Mesendoderm (in vitro differentiated cells): ENCODE measurements around the gene TGFBR2.

Source experiments
- DNase-seq: peaks from one replicate; pipeline ENCODE4 v3.0.0; 2013
- H2AK5ac ChIP-seq: 2 replicates; pipeline ENCODE4 v1.6.1; 2013; ENCODE audit warnings: low read length, inconsistent platforms
- H2BK120ac ChIP-seq: 2 replicates; pipeline ENCODE4 v1.6.1; 2013; ENCODE audit warnings: low read depth, mild to moderate bottlenecking, low read length, moderate library complexity, mixed read lengths
- H2BK15ac ChIP-seq: replicated peaks from 2 replicates; pipeline ENCODE4 v1.6.1; 2013; ENCODE audit warnings: low read depth, mild to moderate bottlenecking, moderate library complexity
- H2BK5ac ChIP-seq: 2 replicates; pipeline ENCODE4 v1.6.1; 2013; ENCODE audit warnings: low read length, inconsistent platforms
- H3K18ac ChIP-seq: 2 replicates; pipeline ENCODE4 v1.6.1; 2013; ENCODE audit warnings: mild to moderate bottlenecking, low read length, mixed read lengths
- H3K23ac ChIP-seq: one replicate; pipeline ENCODE4 v1.6.1; 2013; ENCODE audit warnings: low read length
- H3K27ac ChIP-seq: 2 replicates; pipeline ENCODE4 v1.5.1; 2013; ENCODE audit warnings: low read depth, mild to moderate bottlenecking, inconsistent platforms, low read length, moderate library complexity
- H3K27me3 ChIP-seq: 2 replicates; pipeline ENCODE4 v1.6.1; 2013; ENCODE audit warnings: low read length, control low read depth, mild to moderate bottlenecking, inconsistent platforms; ENCODE audit not compliant: insufficient read depth, poor library complexity
- H3K36me3 ChIP-seq: 2 replicates; pipeline ENCODE4 v1.6.1; 2013; ENCODE audit warnings: low read length, inconsistent platforms; ENCODE audit not compliant: control insufficient read depth, insufficient read depth
- H3K4ac ChIP-seq: one replicate; pipeline ENCODE4 v1.6.1; 2013; ENCODE audit warnings: low read depth, mild to moderate bottlenecking, low read length, moderate library complexity
- H3K4me1 ChIP-seq: 2 replicates; pipeline ENCODE4 v1.6.1; 2013; ENCODE audit warnings: low read depth, low read length, inconsistent platforms; ENCODE audit not compliant: control insufficient read depth
- H3K4me2 ChIP-seq: 2 replicates; pipeline ENCODE4 v1.6.1; 2013; ENCODE audit warnings: low read length
- H3K4me3 ChIP-seq: 2 replicates; pipeline ENCODE4 v1.5.1; 2013; ENCODE audit warnings: mild to moderate bottlenecking, low read length
- H3K56ac ChIP-seq: one replicate; pipeline ENCODE4 v1.6.1; 2013; ENCODE audit warnings: low read length
- H3K79me1 ChIP-seq: 2 replicates; pipeline ENCODE4 v1.6.1; 2013; ENCODE audit warnings: low read length, inconsistent platforms
- H3K79me2 ChIP-seq: 2 replicates; pipeline ENCODE4 v1.6.1; 2013; ENCODE audit warnings: mild to moderate bottlenecking, low read length; ENCODE audit not compliant: control insufficient read depth, insufficient read depth
- H3K9ac ChIP-seq: 2 replicates; pipeline ENCODE4 v1.6.1; 2013; ENCODE audit warnings: low read length, inconsistent platforms
- H4K5ac ChIP-seq: one replicate; pipeline ENCODE4 v1.6.1; 2013; ENCODE audit warnings: low read length
- H4K8ac ChIP-seq: one replicate; pipeline ENCODE4 v1.6.1; 2013; ENCODE audit warnings: low read depth, mild to moderate bottlenecking, control low read depth, low read length, moderate library complexity
- WGBS: extraction: QIAGEN DNeasy Blood & Tissue Kit; methylation state at CpG from one replicate; pipeline ENCODE4 v1.1.7; 2013; ENCODE audit warnings: low lambda C conversion rate, missing lambda C conversion rate; ENCODE audit not compliant: insufficient coverage; ENCODE audit errors: extremely low coverage; 5-methylcytosine and 5-hydroxymethylcytosine counted together

Gene TGFBR2

DNA sequence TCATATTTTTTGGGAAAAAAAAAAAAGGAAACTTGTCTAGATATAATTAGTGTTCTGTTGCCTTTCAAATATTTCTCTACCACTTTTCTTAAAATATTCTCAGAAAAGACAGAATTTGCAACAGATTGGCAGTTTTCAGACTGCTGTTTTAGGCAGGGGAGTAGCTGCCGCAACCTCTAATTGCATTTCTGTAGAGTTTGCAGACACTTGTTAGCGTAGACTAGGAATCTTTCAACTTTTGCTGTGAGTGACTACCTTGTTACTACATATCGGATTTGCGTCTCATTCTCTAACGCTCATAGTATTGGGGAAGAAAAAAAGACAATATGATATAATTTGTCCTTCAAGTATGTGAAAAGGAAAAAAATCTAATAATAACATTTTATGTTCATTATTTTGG is 10.7 kb downstream of the TGFBR2 start:
- H3K27ac ChIP-seq, result no peak overlapping the region
- no peak for DNase-seq
- no peak overlapping the region for H3K9ac ChIP-seq
- no peaks in the 10 kb centered on the region for H3K27me3 ChIP-seq
- no peak overlapping the region for H3K18ac ChIP-seq
- H2BK120ac ChIP-seq, result no peak overlapping the region
- H4K8ac ChIP-seq, result no peak overlapping the region
- H2BK5ac ChIP-seq, result no peak overlapping the region
- no peak overlapping the region for H3K4me2 ChIP-seq
- H3K79me2 ChIP-seq, result peaks cover 27% of the 10 kb centered on the region
- H3K4ac ChIP-seq, result no peak overlapping the region
- H2AK5ac ChIP-seq, result no peak overlapping the region
- no peak overlapping the region for H3K4me3 ChIP-seq
- no peak overlapping the region for H4K5ac ChIP-seq
- no peak overlapping the region for H3K23ac ChIP-seq
- no peak overlapping the region for H2BK15ac ChIP-seq
- H3K36me3 ChIP-seq, result no peaks in the 10 kb centered on the region
- no peak overlapping the region for H3K56ac ChIP-seq
- no CpG with 5 or more reads among the region's 5 CpGs for WGBS
- H3K79me1 ChIP-seq, result peaks cover 13% of the 10 kb centered on the region
- H3K4me1 ChIP-seq, result peaks cover 2% of the 10 kb centered on the region

DNA sequence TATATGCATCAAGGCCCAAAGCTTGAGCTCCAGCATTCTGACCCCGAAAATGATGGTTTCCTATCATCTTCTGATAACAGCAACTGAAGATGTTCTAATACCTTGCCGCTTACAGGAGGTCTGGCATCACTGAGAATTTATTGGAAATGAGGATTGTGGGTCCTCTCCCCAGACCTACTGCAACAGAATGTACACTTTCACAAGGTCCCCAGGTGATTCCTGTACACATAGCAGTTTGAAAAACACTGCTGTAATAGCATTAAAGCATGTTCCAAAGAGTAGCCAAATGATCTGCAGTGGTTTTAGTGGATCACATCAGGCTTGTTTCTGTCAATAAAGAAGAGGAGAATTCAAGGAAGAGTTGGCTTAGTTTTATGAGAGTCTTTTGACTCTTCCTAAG is 11.3 kb downstream of the TGFBR2 start:
- whole genome bisulfite sequencing, result no CpG with 5 or more reads among the region's 2 CpGs
- no peak overlapping the region for H4K5ac ChIP-seq
- no peak overlapping the region for H2AK5ac ChIP-seq
- no peak overlapping the region for H3K27ac ChIP-seq
- no peak overlapping the region for H3K4ac ChIP-seq
- no peak overlapping the region for H3K23ac ChIP-seq
- H3K4me2 ChIP-seq, result no peak overlapping the region
- H2BK120ac ChIP-seq, result no peak overlapping the region
- no peak overlapping the region for H3K56ac ChIP-seq
- H3K9ac ChIP-seq, result no peak overlapping the region
- H3K27me3 ChIP-seq, result no peaks in the 10 kb centered on the region
- peaks cover 11% of the 10 kb centered on the region for H3K79me1 ChIP-seq
- H2BK5ac ChIP-seq, result no peak overlapping the region
- no peak overlapping the region for H3K4me3 ChIP-seq
- no peak overlapping the region for H2BK15ac ChIP-seq
- no peaks in the 10 kb centered on the region for H3K36me3 ChIP-seq
- peaks cover 22% of the 10 kb centered on the region for H3K79me2 ChIP-seq
- no peak overlapping the region for H4K8ac ChIP-seq
- H3K18ac ChIP-seq, result no peak overlapping the region
- DNase-seq, result no peak
- no peaks in the 10 kb centered on the region for H3K4me1 ChIP-seq

DNA sequence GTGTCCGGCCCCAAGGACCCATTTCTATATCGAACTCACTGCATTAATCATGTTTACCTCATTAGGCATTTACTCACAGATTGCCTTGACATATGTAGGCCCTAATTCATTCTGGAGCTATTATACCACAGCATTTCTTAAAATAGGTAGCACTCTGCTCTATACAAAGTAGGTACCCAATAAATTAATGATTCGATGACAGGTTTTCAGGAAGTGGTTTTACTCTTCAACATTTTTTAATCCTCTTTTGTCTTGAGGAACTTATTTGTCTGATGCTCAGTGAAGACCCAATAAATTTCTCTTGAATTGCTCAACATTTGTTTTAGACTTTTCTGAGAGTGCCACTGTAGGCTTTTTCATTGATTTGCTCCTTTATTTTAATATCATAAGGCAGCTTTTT is 12.1 kb downstream of the TGFBR2 start:
- peaks cover 15% of the 10 kb centered on the region for H3K79me2 ChIP-seq
- peaks cover 5% of the 10 kb centered on the region for H3K79me1 ChIP-seq
- no peak overlapping the region for H3K56ac ChIP-seq
- DNase-seq, result no peak
- H4K5ac ChIP-seq, result no peak overlapping the region
- no peak overlapping the region for H3K23ac ChIP-seq
- no peak overlapping the region for H3K27ac ChIP-seq
- no peak overlapping the region for H3K9ac ChIP-seq
- H3K4me2 ChIP-seq, result no peak overlapping the region
- no peak overlapping the region for H4K8ac ChIP-seq
- no peak overlapping the region for H2BK5ac ChIP-seq
- H2BK15ac ChIP-seq, result no peak overlapping the region
- no peaks in the 10 kb centered on the region for H3K36me3 ChIP-seq
- H3K18ac ChIP-seq, result no peak overlapping the region
- H2AK5ac ChIP-seq, result no peak overlapping the region
- H2BK120ac ChIP-seq, result no peak overlapping the region
- H3K4me3 ChIP-seq, result no peak overlapping the region
- no peak overlapping the region for H3K4ac ChIP-seq
- WGBS, result no CpG with 5 or more reads among the region's 3 CpGs
- no peaks in the 10 kb centered on the region for H3K27me3 ChIP-seq
- H3K4me1 ChIP-seq, result no peaks in the 10 kb centered on the region

DNA sequence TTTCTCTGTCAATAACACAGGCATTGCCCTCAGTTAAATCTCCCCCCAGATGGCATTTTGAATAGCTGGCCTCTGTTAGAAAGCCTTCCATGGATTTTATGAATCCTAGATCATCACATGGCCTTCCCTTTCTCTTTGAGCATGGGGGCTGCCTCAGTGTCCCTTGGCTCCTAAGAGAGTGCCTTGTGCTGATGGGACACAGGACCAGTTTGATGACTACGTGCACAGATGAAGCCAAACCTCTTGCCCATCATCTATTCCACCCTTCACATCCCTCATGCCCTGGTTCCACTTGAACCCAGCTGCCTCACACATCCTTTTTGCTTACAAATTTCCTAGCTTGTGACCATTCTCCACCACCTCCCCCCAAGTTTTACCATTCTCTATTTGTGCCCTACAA is 12.9 kb downstream of the TGFBR2 start:
- Histone ChIP-seq H3K79me1 (peaks cover 5% of the 10 kb centered on the region), H3K27me3 (no peaks in the 10 kb centered on the region), H2BK120ac (no peak overlapping the region), H2BK15ac (no peak overlapping the region), H3K9ac (no peak overlapping the region), H3K4ac (no peak overlapping the region), H3K18ac (no peak overlapping the region), H4K5ac (no peak overlapping the region), H3K79me2 (peaks cover 12% of the 10 kb centered on the region), H3K4me1 (no peaks in the 10 kb centered on the region), H4K8ac (no peak overlapping the region), H3K23ac (no peak overlapping the region), H3K36me3 (no peaks in the 10 kb centered on the region), H2BK5ac (no peak overlapping the region), H3K27ac (no peak overlapping the region), H3K56ac (no peak overlapping the region), H3K4me3 (no peak overlapping the region), H3K4me2 (no peak overlapping the region), H2AK5ac (no peak overlapping the region)
- DNase-seq, result no peak
- no CpG with 5 or more reads among the region's 1 CpG for WGBS

DNA sequence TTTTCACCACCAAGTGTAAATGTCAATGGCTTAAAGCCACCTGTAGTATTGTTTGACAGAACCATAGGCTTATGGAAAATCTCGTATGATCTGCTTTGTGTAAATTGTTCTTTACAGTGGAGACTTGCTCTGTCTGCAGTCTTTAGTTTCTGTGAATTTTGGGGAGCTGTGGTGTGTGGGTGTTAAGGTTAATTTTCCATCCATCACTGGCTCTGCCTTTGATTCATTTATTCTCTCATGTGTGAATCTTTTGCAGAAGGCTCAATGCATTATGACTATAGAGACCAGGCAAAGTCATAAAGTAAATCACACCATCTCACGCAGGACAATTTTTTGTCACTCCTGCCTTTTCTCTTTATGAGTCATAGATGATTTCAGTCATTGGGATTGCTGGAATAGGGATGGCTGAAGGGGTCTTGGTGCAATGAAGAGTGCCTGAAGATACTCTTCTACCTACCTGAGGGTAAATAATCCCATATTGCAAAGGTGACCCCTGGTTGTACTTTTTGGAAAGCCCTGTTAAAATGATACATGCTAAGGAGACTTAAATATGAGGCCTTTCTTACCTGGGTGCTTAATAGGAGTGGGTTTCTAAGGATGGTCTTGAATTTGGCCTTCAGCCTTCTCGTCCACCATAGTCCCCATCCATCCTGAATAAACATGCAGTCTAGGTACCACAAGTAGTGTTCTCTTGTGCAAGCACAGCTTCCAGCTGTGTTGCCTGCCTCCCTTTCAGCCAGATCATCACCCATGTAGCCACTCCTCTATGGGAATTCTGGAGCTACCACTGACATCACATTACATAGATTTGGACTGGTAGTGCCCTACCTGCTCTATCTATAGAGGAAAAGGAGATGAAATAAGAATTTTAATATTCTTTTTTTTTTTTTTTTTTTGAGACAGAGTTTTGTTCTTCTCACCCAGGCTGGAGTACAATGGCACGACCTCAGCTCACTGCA is 14.3 kb downstream of the TGFBR2 start:
- no peak overlapping the region for H3K56ac ChIP-seq
- H3K27me3 ChIP-seq, result no peaks in the 10 kb centered on the region
- H3K9ac ChIP-seq, result no peak overlapping the region
- H4K5ac ChIP-seq, result no peak overlapping the region
- H3K27ac ChIP-seq, result no peak overlapping the region
- peaks cover 2% of the 10 kb centered on the region for H3K79me1 ChIP-seq
- H4K8ac ChIP-seq, result no peak overlapping the region
- H3K4me1 ChIP-seq, result no peaks in the 10 kb centered on the region
- H3K23ac ChIP-seq, result no peak overlapping the region
- no peak overlapping the region for H3K18ac ChIP-seq
- no peak overlapping the region for H2BK15ac ChIP-seq
- peaks cover 11% of the 10 kb centered on the region for H3K79me2 ChIP-seq
- no CpG with 5 or more reads among the region's 4 CpGs for WGBS
- H2BK5ac ChIP-seq, result no peak overlapping the region
- DNase-seq, result no peak
- H2AK5ac ChIP-seq, result no peak overlapping the region
- no peaks in the 10 kb centered on the region for H3K36me3 ChIP-seq
- no peak overlapping the region for H3K4me2 ChIP-seq
- no peak overlapping the region for H3K4ac ChIP-seq
- H3K4me3 ChIP-seq, result no peak overlapping the region
- H2BK120ac ChIP-seq, result no peak overlapping the region
